ENCODE data around the gene ASIP.
A peak's percentile ranks its signal among the peaks of the same experiment; 100 is the strongest.

ASIP gene

DNA sequence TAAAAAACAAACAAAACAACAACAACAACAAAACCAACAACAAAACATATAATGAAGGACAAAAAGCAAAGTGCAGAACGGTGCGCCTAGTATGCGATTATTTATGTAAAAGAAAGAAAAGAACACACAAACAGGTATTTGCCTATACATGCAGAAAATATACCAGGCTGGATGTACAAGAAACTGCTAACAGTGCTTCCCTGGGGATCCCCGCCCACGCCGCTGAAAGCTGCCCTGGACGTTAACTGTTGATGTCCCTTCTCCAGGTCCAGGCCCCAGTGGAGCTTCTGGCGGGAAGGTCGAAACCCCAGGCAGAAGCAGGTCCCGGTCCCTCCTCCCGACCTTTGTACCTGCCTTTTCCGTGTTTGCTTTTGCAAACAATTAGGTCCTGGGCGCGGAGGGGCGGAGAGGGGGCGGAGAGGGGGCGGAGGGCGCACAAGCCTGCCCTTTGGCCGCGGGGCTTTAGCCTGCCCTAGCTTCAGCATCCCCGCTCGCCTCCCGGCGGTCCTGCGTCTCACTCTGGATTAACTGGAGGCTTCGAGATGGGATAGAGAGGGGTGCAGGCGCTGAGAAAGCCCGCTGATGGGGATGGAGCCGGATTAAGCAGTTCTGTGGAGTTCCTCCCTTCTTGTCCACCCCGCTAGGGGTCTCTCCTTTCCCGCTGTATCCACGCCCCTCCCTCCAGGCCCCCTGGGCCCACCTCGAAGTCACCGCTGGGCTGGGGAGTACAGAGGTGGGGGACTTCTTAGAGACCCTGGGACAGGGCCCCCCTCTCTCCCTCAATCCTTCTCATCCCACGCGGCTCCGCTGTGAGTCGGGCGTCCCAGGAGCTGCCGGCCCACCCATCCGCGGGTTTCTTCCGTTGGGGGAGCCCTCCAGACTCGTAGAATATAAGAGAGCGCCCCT, 70.1 kb downstream of the ASIP start:
- DNase-seq (ENCODE audit: low read depth in 3 of 3) = no peak

GRCh38 chr20:34312024-34312460, 70.8 kb downstream of the ASIP start:
- DNase-seq (ENCODE audit: low read depth in 3 of 3) = no peak

GRCh38 chr20:34312544-34313217, 71.5 kb downstream of the ASIP start:
- peak; percentile 79 to 84 (median 84) for DNase-seq (ENCODE audit: low read depth in 3 of 3)

DNA sequence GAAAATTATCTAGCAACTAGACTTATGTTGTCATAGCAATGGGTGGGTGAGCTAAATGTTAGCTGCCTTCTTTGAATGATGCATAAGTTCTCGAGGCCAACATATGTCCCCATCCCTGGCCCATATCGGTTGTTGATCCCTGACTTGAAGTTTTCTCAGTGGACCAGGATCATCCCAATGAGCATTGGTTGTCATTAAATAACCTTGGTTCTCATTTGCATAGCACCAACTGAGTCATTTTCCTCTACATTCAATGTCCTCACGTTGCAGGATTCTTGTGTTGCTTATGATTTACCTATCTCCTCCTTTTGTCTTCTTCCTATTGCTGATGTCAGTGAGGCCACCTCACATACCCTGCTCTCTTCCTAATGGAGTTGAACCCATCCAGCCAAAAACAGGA, 74.0 kb downstream of the ASIP start:
- DNase-seq (ENCODE audit: low read depth in 3 of 3) = no peak

- DNase-seq (ENCODE audit: low read depth in 3 of 3) = no peak
Measured at GRCh38 chr20:34316196-34316814, 75.1 kb downstream of the ASIP start.
